ENCODE measurements around the gene ST3GAL2.
"Not testable (repeated sequence)": the region's sequence is repeated elsewhere in the genome, so short reads cannot be mapped to it uniquely, and the experiment has no call there.

ST3GAL2 gene

GRCh38 chr16:70410734-70411133, 28.2 kb downstream of the ST3GAL2 start:
- no peak overlapping the region for H3K9ac ChIP-seq
- H3K36me3 ChIP-seq (ENCODE audit: control insufficient read depth, insufficient read depth, low read length): no peaks in the 10 kb centered on the region
- H3K27me3 ChIP-seq (ENCODE audit: control insufficient read depth, insufficient read depth, low read length): no peaks in the 10 kb centered on the region
- no peak overlapping the region for H3K4me3 ChIP-seq (ENCODE audit: low read depth, low read length)
- H3K4me1 ChIP-seq: no peaks in the 10 kb centered on the region
- TF ChIP-seq, protein P1, sequence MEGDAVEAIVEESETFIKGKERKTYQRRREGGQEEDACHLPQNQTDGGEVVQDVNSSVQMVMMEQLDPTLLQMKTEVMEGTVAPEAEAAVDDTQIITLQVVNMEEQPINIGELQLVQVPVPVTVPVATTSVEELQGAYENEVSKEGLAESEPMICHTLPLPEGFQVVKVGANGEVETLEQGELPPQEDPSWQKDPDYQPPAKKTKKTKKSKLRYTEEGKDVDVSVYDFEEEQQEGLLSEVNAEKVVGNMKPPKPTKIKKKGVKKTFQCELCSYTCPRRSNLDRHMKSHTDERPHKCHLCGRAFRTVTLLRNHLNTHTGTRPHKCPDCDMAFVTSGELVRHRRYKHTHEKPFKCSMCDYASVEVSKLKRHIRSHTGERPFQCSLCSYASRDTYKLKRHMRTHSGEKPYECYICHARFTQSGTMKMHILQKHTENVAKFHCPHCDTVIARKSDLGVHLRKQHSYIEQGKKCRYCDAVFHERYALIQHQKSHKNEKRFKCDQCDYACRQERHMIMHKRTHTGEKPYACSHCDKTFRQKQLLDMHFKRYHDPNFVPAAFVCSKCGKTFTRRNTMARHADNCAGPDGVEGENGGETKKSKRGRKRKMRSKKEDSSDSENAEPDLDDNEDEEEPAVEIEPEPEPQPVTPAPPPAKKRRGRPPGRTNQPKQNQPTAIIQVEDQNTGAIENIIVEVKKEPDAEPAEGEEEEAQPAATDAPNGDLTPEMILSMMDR (IDR thresholded peaks at IDR 0.05): no peak
- no peak overlapping the region for H3K4me2 ChIP-seq (ENCODE audit: low read length)
- no peaks in the 10 kb centered on the region for H3K9me3 ChIP-seq (ENCODE audit: control insufficient read depth, low read length)
- H3K79me2 ChIP-seq: peaks cover 43% of the 10 kb centered on the region
- H2AFZ ChIP-seq: no peak overlapping the region
- no peak overlapping the region for H3K27ac ChIP-seq

DNA sequence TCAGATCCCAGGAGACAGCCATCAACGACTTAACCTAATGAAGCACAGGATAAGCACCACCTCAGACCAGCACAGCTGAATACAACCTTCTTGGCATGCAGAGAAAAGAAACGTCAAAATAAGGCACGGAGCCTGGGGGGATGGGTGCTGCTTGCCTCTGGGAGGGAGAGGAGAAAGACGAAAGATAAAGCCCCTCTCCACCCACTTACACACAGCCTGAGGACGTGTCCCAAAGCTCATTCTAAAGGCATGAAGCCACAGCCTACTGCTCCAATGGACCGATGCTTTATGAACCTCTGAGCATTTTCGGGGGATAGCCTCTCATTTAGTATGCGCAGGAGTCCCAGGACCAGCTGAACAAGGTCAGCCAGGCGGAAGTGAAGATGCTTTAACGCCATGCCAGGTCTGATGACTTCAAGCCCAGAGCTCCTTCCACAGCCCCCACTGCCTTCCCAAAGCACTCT, 31.1 kb downstream of the ST3GAL2 start:
- H3K4me2 ChIP-seq (ENCODE audit: low read length): no peak overlapping the region
- TF ChIP-seq, protein P1 (IDR thresholded peaks at IDR 0.05): no peak
- no peak overlapping the region for H2AFZ ChIP-seq
- no peak overlapping the region for H3K27ac ChIP-seq
- no peaks in the 10 kb centered on the region for H3K9me3 ChIP-seq (ENCODE audit: control insufficient read depth, low read length)
- no peak overlapping the region for H3K9ac ChIP-seq
- no peak overlapping the region for H3K4me3 ChIP-seq (ENCODE audit: low read depth, low read length)
- H3K27me3 ChIP-seq (ENCODE audit: control insufficient read depth, insufficient read depth, low read length): no peaks in the 10 kb centered on the region
- no peaks in the 10 kb centered on the region for H3K4me1 ChIP-seq
- H3K79me2 ChIP-seq: peaks cover 54% of the 10 kb centered on the region
- H3K36me3 ChIP-seq (ENCODE audit: control insufficient read depth, insufficient read depth, low read length): no peaks in the 10 kb centered on the region

GRCh38 chr16:70406104-70406503, 32.8 kb downstream of the ST3GAL2 start:
- H3K4me2 ChIP-seq (ENCODE audit: low read length); H3K4me1 ChIP-seq; H3K27ac ChIP-seq; H3K36me3 ChIP-seq (ENCODE audit: control insufficient read depth, insufficient read depth, low read length); H3K4me3 ChIP-seq (ENCODE audit: low read depth, low read length); H3K27me3 ChIP-seq (ENCODE audit: control insufficient read depth, insufficient read depth, low read length); H3K9ac ChIP-seq; H2AFZ ChIP-seq; H3K9me3 ChIP-seq (ENCODE audit: control insufficient read depth, low read length): not testable (repeated sequence)
- H3K79me2 ChIP-seq: peaks cover 55% of the 10 kb centered on the region

DNA sequence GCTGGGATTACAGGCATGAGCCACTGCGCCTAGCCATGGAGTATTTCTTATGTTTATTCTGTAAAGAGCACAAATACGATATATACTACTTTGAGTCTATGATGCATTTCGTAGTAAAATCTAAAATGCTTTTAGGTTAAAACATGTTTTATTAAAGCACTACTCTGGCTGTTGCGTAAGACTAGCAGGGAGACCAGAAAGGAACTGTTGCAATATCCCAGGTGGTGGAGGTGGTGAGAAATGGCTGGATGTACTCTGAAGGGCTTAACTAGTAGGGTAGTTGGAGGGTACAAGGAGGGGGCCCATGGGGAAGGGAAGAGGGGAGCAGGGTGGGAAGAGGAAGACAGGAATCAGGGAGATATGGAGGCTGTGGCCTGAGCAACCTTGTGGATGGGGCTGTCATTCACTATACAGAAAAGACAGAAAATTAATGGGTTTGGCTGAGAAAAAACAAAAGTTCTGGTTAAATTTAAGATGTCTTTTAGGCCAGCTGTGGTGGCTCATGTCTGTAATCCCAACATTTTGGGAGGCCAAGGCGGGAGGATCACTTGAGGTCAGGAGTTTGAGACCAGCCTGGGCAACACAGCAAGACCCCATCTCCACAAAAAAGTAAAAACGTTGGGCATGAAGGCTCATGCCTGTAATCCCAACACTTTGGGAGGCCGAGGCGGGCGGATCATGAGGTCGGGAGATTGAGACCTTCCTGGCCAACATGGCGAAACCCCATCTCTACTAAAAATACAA, 35.8 kb downstream of the ST3GAL2 start:
- H3K27ac ChIP-seq: no peak overlapping the region
- no peaks in the 10 kb centered on the region for H3K27me3 ChIP-seq (ENCODE audit: control insufficient read depth, insufficient read depth, low read length)
- TF ChIP-seq, protein P1 (IDR thresholded peaks at IDR 0.05): no peak
- H3K9me3 ChIP-seq (ENCODE audit: control insufficient read depth, low read length): no peaks in the 10 kb centered on the region
- H3K4me1 ChIP-seq: no peaks in the 10 kb centered on the region
- peaks cover 54% of the 10 kb centered on the region for H3K79me2 ChIP-seq
- no peak overlapping the region for H3K4me3 ChIP-seq (ENCODE audit: low read depth, low read length)
- H2AFZ ChIP-seq: no peak overlapping the region
- no peak overlapping the region for H3K9ac ChIP-seq
- H3K36me3 ChIP-seq (ENCODE audit: control insufficient read depth, insufficient read depth, low read length): no peaks in the 10 kb centered on the region
- no peak overlapping the region for H3K4me2 ChIP-seq (ENCODE audit: low read length)

DNA sequence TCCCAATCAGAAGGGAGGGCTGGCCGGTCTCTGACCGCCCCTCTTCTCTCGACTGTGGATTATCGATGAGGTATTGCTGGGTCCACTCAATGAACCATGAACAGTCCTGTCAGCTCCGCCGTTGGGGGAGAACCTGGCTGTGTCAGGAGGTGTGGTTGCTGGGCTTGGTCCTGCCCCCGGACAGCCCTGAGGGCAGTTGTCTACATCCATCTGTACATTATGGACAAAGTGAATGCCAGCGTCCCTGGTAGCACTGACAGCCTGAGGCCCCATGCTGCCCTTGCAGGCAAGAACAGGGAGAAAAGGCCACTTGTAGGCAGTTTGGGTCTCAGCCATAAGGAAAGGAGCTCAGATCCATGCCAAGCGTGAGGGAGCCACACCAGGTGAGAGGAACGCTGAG, 38.9 kb downstream of the ST3GAL2 start:
- Histone ChIP-seq H3K9ac (no peak overlapping the region), H3K36me3 (ENCODE audit: control insufficient read depth, insufficient read depth, low read length) (no peaks in the 10 kb centered on the region), H3K4me1 (peaks cover 4% of the 10 kb centered on the region), H3K4me3 (ENCODE audit: low read depth, low read length) (no peak overlapping the region), H3K79me2 (peaks cover 39% of the 10 kb centered on the region), H3K27me3 (ENCODE audit: control insufficient read depth, insufficient read depth, low read length) (no peaks in the 10 kb centered on the region), H2AFZ (no peak overlapping the region), H3K9me3 (ENCODE audit: control insufficient read depth, low read length) (no peaks in the 10 kb centered on the region), H3K27ac (no peak overlapping the region), H3K4me2 (ENCODE audit: low read length) (no peak overlapping the region)
- TF ChIP-seq, protein P1 (IDR thresholded peaks at IDR 0.05): no peak

Data from parathyroid adenoma (tissue), 2 donors.